GM18519 (cell line): ENCODE data around the gene SELENOO.

Source experiments
- ATAC-seq: cut with Tn5 transposase; IDR thresholded peaks from one replicate; pipeline ENCODE4 v1.9.1; 2021; ENCODE audit warnings: mild to moderate bottlenecking, moderate library complexity; ENCODE audit not compliant: unreplicated experiment, low FRiP score

Gene SELENOO

DNA sequence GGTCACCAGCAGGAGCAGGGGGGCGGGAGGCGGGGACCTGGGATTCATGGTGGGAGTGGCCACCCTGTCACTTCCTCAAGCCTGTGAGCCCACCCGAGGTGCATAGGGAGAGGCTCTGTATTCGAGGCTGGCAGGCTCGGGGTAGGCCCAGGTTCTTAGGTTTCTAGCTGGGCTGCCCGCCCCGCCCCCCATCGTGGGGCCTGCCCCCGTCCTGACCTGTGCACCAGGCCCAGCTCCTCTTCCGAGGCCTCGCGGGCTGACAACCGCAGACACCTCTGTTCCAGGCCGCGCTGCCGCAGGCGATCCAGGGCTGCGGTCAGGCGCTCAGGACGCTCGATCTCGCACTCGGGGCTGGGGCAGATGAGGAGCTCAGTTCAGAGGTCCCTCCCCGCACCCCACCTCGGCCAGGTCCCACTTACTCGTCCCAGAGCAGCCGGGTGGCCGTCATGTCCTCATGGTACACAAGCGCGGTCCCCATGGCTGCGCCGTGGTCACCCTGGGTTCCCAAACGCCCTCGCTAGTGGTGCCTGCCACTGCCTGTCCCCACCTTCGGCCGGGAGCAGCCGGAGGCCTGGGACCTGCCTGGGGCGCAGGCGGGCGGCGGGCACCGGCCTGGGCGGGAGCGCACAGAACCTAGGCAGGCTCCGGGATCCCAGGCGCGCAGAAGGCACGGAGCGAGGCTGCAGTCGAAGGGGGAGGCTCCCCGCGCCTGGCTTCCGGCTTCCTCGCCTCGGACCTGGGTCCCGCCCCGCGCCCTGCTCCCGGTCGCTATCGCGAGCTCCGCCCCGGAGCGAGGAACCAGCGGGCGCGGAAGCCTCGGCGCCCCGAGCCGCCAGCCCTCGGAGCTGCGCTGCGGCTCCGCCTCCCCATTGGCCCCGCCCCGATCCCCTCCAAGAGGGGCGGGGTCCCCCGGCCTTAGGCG lies 50.0 kb downstream of the SELENOO start, which contains the start of gene HDAC10:
Gene HDAC10 (minus strand): TSS at position 711 of the 922 bp plus-strand sequence. CDS start 233 bp downstream, at position 478.
- no peak for ATAC-seq

DNA sequence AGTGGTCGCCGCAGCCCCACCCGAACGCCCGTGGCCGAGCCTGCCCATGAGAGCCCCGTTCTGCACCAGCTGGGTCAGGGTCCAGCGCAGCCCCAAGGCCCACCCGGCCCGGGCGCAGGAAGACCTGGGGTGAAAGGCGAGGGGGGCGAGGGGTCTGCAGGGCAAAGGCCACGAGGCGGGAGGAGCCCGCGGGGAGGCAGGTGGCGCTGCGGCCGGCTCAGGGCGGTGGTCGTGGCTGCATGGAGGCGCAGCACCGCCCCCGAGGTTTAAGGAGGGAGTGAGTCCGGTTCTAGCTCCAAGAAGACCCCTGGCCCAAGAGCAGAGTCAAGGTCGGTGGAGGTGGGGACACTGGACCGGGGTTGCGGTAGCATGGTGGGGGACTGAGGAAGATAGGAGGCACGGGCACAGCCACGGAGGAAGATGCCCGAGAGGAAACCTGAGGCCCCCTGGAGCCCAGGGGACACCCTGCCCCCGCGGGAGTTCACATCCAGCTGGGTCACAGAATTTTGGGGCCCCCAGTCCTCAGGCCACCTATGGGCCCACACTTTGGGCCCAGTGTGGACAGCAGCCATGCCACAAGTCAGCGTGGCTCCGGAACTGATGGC lies 50.8 kb downstream of the SELENOO start:
- ATAC-seq = no peak

DNA sequence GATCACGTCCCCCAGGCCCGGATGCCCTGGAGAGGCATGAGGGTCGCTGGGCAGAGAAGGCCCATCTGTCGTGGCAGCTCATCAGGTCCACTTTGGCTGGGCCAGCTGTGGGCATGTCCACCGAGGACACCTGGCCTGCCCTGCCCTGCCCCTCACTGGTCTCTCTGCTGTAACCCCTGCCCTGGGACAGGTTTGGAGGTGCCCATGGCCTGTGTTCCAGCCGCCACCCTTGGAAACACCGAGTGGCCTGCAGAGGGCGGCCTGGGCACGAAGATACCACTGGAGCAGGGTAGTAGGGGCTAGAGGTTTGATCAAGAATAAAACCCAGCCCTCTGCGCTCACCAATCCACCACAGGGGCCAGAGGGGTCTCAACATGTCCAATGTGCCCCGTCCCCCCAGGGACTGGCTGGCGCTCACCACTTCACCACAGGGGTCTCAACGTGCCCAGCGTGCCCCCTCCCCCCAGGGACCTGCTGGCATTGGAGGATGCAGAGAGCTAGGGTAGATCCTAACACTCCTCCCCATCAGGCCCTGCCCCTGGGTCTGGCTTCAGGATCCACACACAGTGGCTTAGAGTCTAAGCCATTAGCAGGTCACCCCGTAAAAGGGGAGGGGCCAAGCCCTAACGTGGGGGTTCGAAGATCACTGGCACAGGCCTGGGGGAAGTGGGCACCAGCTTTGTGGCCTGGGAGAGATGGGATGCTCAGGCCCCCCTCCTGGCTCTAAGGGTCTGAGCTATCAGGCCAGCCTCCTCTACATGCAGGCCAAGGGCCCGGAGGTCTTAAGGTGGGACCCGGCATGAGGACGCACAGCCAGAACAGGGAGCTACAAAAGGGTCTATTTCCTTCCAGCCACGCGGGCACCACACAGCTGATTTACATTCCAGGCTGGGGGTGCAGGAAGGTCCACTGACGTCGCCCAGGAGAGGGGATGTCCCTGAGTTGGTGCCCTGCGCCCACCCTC lies 51.6 kb downstream of the SELENOO start:
- ATAC-seq = no peak

DNA sequence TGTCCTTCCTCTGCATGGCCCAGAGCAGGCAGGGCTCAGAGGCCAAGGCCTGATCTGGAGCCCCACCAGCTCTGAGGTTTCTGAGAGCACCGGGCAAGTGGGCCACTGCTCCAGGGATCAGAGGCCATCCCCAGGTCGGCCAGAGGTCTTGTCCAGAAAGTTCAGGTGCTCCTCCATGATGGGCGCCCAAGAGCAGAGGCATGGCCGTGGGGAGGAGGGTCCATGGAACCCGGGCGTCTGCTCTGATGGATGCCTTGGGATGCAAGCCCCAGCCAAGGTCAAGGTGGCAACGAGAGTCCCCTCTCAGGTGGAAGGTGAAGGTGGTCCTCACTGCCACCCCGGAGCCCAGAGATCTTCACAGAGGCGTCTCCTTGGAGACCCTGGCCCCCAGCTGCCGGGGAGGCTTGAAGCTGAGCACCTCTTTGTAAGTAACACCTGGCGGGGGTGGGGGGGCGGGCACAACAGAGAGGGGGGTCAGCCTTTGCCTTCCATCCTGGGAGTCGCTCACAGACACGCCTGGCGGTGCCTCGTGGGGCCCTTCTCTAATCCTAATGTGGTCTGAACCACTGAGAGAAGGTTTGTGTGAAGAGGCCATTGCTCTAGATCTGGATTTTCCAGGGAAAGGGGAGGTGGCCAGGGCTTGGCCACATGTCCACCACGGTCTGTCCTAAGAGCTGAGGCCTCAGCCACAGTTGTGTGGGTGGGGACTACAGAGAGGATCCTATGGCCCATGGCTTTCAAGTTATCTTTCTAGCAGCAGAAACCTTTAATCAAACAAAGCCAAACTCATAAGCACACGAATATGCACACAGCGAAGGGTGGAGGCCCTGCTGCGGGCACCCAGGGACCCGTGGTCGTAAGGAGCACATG lies 52.5 kb downstream of the SELENOO start:
- no peak for ATAC-seq

DNA sequence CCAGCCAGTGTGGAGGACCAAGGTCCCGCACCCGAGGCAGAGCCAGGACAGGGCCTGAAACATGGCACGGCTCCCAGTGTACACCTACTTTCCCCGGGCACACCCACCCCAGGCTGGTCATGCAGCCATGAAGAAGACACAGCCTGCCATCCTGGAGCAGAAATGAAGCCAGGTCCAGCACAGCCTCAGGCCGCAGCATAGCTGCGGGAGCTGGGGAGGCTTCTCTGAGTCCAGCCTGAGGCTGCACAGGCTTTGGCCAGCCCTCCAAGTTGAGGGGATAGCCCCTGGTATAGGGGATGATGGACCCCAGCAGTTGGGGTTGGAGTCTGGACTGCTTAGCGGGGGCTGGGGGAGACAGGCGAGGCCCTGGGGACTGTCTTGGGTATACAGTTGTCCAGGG lies 53.1 kb downstream of the SELENOO start:
- ATAC-seq = no peak

DNA sequence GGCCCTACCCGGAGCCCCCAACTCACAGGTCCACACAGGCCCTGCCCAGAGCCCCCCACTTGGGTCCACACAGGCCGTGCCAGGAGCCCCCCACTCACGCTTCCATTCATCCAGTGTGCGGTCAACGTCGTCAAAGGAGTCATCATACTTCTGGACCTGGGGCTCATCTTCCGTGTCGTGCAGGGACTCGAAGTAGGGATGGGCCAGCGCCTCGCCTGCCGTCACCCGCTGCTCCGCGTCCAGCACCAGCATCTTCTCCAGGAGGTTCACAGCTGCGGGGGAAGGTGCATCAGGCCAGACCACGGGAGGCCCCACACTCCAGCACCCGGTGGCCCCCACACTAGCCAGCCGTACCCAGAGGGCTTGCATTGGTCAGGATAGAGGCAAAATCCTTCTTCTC lies 54.3 kb downstream of the SELENOO start:
- ATAC-seq = no peak

DNA sequence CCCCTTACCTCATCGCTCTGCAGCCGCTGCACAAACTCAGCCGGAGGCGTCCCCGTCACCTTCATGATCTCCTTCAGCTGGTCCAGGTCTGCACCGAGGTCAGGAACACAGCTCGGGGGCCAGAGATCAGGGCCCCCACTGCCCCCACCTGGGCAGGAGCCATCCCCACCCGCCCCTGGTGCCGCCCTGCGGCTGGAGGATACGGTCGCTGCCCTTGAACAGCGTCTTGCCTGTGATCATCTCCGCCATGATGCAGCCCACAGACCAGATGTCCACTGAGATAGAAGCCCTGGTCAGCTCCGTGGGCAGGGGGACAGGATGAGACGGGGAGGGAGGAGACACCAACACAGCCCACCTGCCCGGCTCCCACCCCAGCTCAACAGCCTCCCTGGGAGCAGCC lies 54.8 kb downstream of the SELENOO start:
- no peak for ATAC-seq

DNA sequence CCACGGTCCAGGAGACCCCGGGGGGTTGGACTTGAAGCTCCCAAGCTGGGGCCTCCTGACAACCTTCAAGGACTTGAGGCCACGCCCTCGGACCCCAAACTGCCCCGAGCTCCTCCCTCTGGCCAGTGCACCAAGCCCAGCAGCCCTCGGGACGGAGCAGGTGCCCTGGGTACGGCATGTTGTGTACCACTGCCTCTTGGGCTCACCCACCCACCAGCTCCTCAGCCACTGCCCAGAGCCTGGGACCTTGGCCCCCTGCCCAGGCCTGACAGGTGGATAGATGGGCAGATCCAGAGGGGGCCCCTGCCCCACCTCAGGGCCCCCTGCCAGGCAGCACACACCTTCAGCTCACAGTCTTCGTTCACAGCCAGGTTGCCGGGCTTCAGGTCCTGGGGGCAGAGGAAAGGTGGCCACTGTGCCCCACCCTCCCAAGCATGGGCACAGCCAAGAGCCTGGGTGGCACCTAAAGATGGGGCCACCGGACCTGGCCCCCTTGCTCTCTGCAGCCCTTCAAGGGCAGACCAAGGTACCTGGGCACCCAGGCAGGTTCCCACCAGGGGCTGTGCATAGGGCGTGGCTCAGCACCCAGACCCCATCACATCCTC lies 55.5 kb downstream of the SELENOO start:
- no peak for ATAC-seq

DNA sequence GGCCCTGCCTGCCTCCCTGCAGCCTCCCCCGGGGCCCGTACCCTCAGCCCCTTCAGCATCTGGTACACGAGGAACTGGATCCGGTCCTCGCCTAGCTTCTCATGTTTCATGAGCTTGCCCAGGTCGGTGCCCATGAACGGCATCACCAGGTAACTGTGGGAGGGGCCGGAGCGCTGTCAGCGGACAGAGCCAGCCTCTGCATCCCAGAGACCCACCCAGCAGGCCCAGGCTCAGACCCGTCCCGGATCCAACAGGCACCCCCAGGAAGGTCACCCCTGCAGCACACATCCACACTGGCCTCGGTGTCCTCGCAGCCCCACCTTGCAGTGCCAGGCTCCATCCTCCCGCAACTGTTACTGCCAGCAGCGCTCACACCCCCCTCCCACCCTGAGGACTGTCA lies 56.2 kb downstream of the SELENOO start:
- no peak for ATAC-seq

DNA sequence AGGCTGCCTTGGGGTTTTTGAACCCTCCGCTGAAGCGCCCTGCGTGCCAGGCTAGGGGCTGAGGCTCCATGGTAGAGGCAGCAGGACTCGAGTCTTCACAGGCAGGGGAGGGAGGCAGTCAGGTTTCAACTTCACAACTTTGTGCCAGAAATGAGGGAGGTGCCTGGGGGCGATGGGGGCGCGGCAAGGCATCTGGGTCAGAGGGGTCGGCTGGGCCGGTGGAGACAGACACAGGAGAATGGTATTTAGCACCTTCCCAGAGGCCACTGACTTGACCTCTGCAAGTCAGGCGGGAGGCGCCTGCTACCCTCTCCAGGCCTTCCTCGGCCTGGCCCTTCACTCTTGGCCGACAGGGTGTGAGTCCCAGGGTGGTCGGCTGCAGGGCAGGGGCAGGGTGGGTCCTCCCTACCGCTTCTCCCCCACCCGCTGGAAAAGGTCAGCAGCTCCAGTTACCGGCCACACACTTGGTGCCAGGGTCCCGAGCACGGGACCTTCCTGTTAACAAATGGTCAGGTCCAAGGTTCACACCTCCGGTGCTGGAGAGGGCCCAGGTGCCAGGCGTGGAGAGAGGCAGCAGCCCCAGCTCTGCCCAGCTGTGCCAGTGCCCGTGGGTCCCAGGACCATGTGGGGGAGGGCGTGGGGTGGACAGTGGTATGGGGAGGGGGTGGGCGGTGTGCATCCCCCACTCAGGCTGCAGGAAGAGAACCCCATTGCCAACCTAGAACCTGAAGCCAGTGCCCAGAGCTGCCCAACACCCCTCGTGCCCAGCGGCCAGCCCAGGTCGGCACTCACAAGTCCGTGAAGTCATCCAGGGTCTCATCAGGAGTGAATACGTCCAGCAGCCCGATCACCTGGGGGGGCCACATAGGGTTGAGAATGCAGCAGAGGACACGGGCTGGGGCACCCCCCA lies 56.9 kb downstream of the SELENOO start:
- ATAC-seq = no peak

DNA sequence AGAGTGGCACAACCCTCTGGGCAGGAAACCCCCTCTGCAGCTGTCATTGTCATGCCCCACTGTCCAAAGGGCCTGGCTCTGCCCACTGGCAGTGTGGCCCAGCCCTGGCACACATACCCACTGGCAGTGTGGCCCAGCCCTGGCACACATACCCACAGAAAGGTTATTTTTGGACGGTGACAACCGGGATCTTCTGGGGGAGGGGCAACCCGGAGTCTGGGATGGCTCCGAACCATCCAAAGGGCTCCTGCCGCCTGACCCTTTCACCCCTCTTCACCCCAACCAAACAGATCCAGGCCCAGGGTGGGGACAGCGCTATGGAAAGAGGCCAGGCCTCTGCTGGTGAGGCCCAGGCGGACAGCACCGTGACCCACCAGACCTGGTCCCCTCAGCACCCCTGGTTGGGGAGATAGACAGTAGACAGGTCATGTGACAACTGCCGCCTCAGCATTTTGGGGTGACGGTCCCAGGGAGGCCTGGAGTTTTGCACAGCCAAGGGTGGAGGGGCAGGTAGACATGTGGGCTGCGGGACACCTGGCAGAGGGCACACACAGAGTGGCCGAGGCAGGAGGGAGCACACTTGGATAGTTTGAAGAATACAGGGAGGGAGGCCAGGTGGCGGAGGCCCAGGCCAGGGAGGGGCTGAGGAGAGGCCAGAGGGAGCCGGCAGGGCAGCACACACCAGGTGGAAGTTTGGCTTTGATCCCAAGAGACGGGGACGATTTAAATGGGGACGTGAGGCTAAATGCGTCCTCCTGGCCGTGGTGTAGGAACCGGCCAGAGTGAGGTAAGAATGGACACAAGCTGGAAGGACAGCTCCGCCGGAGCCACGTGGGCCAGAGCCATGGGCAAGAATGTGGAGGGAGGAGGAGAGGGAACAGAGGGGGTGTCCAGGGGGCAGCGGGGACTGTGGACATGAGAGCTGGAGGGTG lies 57.8 kb downstream of the SELENOO start:
- no peak for ATAC-seq

DNA sequence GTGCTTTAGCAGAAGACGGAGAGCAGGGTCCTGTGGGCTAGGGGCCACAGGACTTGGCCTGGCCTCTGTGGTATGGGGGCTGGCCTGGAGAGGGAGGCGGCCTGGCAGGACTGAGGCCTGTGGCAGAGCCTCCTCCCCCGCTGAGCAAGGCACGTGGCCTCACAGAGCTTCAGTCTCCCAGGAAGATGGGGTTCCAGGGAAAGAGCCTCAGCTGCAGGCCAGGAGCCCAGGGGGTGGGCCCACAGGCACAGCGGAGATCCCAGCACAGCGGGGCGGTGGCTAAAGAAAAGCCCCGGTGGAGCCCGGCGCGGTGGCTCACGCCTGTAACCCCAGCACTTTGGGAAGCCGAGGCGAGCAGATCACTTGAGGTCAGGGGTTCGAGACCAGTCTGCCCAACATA lies 58.5 kb downstream of the SELENOO start:
- ATAC-seq = no peak

DNA sequence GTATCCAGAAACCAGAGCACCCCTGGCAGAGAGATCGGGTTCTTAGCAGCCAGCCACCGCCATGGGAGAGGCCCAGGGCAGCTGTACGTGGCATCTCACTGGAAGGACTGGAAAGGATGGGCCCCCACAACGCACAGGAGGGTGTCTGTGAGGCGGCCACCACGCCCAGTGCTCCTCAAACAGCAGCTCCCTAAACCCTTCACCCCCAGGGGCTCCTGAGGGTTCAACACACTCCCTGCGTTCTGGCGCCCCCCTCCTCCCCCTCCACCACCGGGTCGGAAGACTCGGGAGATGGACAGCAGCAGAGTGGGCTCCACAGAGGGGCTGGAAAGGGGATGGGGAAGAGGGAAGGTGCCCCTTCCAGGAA lies 59.6 kb downstream of the SELENOO start:
- ATAC-seq = no peak

DNA sequence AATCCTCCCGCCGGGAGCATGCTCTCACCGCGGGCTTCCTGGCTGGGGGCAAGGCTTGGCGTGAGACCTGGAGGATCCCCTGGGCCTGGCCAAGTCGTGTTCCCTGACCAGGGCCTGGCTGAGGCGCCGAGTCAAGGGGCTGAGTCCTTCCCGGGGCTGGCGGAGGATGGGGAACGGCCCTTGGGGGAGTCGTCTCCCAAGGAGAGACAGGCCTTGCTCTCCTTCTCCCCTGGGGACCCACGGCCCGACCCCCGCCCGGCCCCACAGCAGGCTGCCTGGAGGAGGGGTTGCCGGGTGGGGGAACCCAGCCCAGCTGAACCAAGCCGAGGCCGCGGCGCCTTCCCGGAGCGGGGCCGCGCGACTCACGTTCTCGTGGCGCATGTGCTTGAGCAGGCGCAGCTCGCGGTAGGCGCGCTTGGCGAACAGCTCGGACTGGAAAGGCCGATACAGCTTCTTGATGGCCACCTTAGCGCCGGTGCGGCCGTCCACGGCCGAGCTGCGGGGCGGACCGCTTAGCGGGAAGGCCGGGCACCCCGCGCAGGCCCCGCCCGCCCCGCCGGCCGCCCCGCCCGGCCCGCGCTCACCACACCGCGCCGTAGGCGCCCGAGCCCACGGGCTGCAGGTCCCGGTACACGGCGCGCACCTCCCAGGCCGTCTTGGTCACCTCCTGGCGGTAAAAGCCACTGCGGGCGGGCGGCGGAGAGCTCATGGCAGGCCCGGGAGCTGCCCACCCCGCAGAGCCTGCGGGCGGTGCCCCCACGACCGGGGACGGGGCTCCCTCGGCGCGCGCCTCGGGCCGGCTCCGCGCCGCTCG lies 60.2 kb downstream of the SELENOO start:
- no peak for ATAC-seq

DNA sequence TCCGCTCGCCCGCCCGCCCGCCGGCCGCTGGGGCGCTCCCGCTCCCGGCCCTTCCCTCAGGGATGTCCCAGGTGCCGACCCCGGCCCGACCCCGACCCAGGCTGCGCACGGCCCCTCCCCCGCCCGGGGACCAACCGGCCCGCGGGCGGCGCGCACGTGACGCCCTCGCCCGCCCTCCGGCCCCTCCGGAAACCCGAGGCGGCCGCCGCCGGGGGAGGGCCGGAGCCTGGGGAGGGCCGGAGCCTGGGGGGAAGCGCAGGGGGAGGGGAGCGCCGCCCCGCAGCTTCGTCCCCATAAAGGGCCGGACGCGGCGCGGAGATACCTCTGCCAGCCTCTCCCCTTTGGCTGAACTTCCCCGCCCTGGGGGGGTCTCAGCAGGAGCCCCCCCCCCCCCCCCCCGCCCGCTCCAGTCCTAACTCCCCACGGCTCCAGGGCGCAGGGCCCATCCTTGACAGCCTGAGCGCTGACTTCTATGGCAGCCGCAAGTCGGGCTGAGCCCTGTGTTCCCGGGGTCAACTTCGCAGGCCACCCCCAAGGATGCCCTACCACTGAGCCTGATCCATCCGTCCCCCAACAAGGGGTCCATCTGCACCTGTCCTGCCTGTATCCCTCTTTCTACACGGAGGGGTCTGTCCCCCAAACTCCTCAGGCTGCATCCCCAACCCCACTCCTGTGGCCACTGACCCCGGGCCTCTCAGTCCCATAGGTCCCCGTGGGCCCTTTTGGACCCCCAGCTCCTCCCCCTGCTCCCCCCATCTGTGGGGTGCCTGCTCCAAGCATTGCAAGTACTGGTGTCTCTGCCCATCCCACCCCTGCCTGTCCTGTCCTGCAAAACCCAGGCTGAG lies 61.0 kb downstream of the SELENOO start, which contains the start of gene MAPK12:
Gene MAPK12 (minus strand): TSS at position 69 of the 845 bp plus-strand sequence. CDS start 174 bp downstream, outside the sequence.
- no peak for ATAC-seq
